ENCODE measurements around the gene KRTAP6-3.

The KRTAP6-3 gene

GRCh38 chr21:30625449-30626165 lies 33.4 kb downstream of the KRTAP6-3 start:
- no peak for DNase-seq (ENCODE audit: low spot score)

GRCh38 chr21:30628109-30628508 lies 35.9 kb downstream of the KRTAP6-3 start:
- no peak for DNase-seq (ENCODE audit: low spot score)

GRCh38 chr21:30629200-30629599 lies 37.0 kb downstream of the KRTAP6-3 start:
- no peak for DNase-seq (ENCODE audit: low spot score)

GRCh38 chr21:30634906-30635305 lies 42.7 kb downstream of the KRTAP6-3 start, which contains the start of gene KRTAP20-2:
Gene KRTAP20-2 (plus strand): TSS chr21:30635206. CDS start chr21:30635264, 58 bp downstream.
- no peak for DNase-seq (ENCODE audit: low spot score)

- no peak for DNase-seq (ENCODE audit: low spot score)
Observed at GRCh38 chr21:30638686-30639085, 46.4 kb downstream of the KRTAP6-3 start.

GRCh38 chr21:30642564-30642963 lies 50.3 kb downstream of the KRTAP6-3 start, which contains the start of gene KRTAP20-3:
Gene KRTAP20-3 (plus strand): TSS chr21:30642864.
- DNase-seq (ENCODE audit: low spot score), result no peak

Data from CD4-positive, alpha-beta T cell treated with Interleukin-15 for 4 hours (primary cell).